GM21528 (cell line): Measurements from ENCODE around the gene CARMIL3.
"Not testable (repeated sequence)": the region's sequence is repeated elsewhere in the genome, so short reads cannot be mapped to it uniquely, and the experiment has no call there.

ENCODE experiments used
- ATAC-seq: cut with Tn5 transposase; IDR thresholded peaks from one replicate; pipeline ENCODE4 v1.9.1; 2021; ENCODE audit warnings: mild to moderate bottlenecking, moderate library complexity; ENCODE audit not compliant: unreplicated experiment, low FRiP score

The CARMIL3 gene

DNA sequence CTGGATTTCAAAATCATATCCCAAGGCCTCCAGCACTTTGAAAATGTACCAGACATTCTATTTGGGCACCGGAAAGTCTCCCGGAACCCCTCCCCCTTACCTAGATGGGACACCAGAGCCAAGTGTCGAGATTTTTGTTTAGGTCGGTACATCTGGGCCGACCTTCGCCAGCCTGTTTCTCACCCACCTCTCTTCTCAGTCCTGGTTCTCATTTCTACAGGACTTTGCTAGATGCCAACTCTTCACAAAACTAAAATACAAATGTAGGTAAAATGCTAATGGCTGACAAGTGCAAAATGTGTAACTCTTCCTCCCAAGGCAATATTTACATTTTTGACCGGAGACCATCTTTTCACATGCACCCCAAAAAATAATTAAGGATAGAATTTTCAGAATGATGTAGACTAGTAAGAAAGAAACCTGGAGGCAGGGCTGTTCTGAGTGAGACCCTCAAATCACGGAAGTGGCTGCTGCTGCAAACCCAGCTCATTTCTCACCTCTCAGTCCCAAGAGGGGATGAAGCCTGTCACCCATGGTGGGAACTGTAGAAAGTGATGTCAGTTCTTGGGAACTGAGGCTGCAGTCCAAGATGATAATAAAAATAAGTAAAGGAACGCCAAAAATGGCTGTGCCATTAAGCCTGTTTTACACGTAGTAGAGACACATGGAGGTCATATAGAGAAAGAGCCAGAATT lies 14.7 kb upstream of the CARMIL3 start:
- ATAC-seq, result not testable (repeated sequence)

DNA sequence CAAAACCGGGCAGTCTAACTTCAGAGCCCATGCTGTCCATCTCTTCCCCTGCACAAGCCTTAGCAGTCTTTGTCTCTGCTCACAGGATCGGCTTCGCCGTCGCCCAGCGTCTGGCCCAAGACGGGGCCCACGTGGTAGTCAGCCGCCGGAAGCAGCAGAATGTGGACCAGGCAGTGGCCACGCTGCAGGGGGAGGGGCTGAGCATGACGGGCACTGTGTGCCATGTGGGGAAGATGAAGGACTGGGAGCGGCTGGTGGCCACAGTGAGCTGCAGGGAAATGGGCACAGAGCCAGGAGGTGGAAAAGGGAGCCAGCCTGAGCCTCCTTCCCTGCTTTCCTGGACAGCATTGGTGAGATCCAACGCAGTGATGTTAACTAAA lies 14.2 kb upstream of the CARMIL3 start:
- no peak for ATAC-seq

- ATAC-seq, result no peak
These were observed 13.1 kb upstream of the CARMIL3 start for GRCh38 chr14:24038686-24039085.

GRCh38 chr14:24040692-24041091 lies 11.1 kb upstream of the CARMIL3 start:
- ATAC-seq, result no peak

- no peak for ATAC-seq
These were observed 9.1 kb upstream of the CARMIL3 start for GRCh38 chr14:24042746-24043145.

DNA sequence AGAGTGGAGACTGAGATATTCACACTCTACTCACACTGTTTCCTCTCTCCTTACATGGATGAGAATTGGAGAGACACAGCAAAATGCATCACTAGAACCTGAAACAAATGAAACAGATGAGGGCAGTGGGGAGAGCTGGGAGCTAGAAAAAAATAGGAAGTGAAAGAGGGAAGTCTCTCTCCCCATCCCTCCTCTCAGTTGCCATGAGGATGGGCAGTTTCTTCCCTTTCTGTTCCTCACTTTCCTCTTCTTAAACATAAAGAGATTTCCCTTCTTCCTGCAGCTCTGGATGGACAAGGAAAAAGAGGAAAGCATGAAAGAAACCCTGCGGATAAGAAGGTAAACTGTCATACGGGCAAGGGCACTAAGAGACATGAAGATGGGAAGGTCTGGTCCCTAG lies 2.8 kb upstream of the CARMIL3 start:
- ATAC-seq, result not testable (repeated sequence)

GRCh38 chr14:24050753-24051152 lies 1.1 kb upstream of the CARMIL3 start:
- ATAC-seq, result not testable (repeated sequence)

DNA sequence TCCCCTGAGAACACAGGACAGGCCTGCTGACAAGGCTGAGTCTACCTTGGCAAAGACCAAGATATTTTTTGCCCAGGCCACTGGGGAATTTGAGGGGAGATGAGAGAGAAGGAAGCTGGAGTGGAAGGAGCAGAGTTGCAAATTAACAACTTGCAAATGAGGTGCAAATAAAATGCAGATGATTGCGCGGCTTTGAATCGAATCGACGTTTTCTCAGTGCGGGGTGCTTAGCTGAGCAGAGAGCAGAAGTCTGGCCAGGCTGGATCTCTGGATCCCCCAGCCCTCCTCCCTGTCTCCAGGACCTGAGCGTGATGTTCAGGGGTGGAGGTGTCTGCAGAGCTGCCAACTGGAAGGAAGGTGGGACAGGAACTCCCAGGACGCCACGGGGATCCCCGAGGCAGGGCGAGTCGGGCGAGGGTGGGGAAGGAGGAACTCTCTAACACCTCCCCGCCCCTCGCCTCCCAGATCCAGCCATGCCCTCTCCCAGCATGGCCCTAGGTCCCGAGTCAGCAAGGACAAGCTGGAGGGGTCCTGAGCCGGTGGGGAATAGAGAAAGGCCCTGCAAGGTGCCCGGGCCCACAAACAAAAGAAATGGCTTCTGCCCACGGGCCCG lies 527 bp upstream of the CARMIL3 start:
- no peak for ATAC-seq

- ATAC-seq, result no peak
These were observed 1.1 kb downstream of the CARMIL3 start for GRCh38 chr14:24052656-24053547.

- ATAC-seq, result no peak
These were observed 1.9 kb downstream of the CARMIL3 start for GRCh38 chr14:24053548-24054323.

DNA sequence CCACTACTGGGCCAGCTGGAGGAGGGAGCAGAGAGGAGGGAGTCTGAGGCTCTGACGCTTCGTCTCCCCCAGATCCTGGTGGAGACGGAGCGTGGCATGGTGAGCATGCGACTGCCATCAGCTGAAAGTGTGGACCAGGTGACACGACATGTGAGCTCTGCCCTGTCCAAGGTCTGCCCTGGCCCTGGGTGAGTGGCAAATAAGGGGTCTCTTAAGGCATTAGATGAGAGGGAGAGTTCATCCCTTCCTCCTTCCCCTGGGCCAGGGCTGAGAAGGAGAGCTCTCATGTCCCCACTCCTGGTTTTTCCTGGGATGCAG lies 2.5 kb downstream of the CARMIL3 start:
- ATAC-seq, result no peak

- ATAC-seq, result no peak
These were observed 2.8 kb downstream of the CARMIL3 start for GRCh38 chr14:24054646-24055045.

DNA sequence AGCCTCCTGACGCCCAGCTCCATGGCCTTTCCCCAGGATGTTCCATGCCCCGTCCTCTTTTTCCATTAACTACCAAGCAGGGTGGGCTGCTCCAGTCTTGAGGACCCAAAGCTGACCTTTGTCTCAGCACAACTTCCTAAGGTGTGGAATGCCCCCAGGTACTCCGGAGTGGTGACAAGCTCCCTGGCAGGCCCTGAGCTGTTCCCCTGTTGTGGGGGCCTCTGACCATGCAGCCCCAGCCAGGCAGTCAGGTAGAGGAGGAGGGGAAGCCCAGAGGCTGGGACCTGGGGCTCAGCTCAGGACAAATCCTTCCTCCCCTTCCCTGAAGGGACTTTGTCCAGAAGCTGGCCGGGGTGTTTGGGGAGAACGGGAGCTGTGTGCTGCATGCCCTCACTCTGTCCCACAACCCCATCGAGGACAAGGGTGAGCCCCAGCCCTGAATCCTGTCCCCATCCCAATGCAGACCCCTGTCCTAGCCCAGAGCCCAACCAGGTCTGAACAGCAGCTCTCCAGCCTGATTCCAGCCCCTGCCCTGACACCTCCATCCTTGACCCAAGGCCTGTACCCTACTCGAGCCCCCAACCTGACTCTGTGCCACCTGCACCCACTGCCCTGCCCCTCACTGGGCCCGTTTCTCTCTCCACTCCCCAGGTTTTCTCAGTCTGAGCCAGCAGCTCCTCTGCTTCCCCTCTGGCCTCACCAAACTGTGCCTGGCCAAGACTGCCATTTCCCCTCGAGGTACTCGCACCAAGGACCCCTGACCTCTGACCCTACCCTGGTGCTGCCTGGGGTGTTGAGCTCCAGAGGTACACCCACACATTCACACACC lies 4.4 kb downstream of the CARMIL3 start:
- no peak for ATAC-seq

- no peak for ATAC-seq
These were observed 5.0 kb downstream of the CARMIL3 start for GRCh38 chr14:24056800-24057184.

- no peak for ATAC-seq
These were observed 5.5 kb downstream of the CARMIL3 start for GRCh38 chr14:24057271-24057670.

DNA sequence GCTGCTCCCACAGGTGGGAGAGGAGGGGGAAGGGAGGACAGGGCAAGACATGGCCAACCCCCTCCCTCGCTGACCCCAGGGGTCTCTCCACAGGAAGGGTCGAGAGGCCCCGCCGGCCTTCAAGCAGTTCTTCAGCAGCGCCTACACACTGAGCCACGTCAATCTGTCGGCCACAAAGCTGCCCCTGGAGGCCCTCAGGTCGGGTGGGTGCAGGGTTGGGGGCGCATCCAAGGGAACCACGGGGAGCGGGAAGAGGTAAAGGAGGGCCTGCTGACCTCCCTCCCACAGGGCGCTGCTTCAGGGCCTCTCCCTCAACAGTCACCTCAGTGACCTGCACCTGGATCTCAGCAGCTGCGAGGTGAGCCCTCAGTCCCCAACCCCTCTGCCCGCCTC lies 6.1 kb downstream of the CARMIL3 start:
- no peak for ATAC-seq

DNA sequence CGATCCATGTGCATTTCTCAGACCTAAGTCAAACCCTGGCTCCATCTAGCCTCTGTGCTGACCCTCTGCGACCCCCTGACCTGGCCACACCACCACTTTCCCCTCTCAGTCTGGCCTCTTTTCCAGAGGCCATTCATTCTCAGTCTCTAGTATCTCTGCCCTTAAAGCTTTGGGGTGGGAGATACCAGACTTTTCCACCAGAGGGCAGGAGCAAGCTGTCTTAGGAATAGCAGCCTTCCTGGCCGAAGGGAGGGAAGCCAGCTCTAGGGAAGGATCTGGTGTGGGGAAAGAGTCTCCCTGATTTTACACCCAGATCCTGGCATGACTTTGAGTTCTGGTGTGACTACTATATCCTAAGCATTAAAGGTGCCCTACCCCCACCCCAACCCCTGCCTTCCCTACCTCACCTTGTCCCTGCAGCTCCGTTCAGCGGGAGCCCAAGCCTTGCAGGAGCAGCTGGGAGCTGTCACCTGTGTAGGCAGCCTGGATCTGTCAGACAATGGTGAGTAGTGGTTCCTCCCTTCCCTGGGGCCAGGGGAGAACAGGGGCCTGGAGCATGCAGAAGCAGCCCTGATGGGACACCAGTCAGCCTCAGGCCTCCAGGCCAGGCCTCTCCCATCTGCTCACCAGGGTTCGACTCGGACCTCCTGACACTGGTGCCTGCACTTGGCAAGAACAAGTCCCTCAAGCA lies 6.6 kb downstream of the CARMIL3 start:
- ATAC-seq, result no peak

DNA sequence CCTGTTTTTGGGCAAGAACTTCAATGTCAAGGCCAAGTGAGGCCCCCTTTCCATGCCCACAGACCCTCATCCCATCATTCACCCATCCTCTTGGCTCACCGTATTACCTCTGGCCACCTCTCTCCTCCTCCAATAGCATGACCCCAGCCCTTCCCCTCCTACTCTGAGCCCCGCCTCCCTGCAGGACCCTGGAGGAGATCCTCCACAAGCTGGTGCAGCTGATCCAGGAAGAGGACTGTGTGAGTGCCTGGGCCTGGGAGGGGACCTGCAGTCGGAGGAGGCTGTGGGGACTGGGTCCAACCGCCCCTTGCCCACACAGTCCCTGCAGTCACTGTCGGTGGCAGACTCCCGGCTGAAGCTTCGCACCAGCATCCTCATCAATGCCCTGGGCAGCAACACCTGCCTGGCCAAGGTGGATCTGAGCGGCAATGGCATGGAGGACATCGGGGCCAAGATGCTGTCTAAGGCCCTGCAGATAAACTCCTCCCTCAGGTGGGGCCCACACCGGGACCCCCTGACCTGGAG lies 7.2 kb downstream of the CARMIL3 start:
- no peak for ATAC-seq

- no peak for ATAC-seq
These were observed 8.1 kb downstream of the CARMIL3 start for GRCh38 chr14:24059841-24060388.
